HepG2 (cell line): ENCODE results near the gene BCKDHB.

Experiments used
- ARNT ChIP-seq: fragments of 450-650 bp; IDR thresholded peaks from 2 replicates; pipeline ENCODE4 v1.6.1; 2017
- ZNF687 ChIP-seq: sonication (generic); formaldehyde crosslinking; IDR thresholded peaks from 2 replicates; pipeline ENCODE4 v1.5.1; 2020; ENCODE audit warnings: mild to moderate bottlenecking, missing genetic modification reagents, moderate library complexity
- TF ChIP-seq, protein P1 (sequence below): fragments of 450-650 bp; IDR thresholded peaks from 2 replicates; pipeline ENCODE4 v1.6.1; 2016

DNA sequence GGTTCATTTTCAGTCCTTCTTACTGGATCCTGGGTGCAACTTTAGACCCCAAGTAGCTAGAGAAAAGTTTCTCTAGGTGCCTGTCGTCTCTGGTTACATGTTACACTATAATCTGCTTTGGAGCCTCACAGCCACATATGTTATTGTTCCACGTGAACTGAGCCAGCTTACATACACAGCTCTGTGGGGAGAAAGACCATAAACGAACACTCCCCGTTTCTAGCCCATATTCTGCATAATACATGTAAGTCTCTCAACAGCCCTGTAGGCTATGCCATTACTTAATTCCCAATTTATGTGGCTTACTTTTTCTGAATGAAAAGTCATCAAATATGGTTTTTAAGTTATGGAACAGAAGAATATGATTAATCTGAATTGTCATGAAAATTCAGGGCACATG lies 233.8 kb downstream of the BCKDHB start:
- TF ChIP-seq ZNF687 (no peak), ARNT (no peak)
- TF ChIP-seq, protein P1, sequence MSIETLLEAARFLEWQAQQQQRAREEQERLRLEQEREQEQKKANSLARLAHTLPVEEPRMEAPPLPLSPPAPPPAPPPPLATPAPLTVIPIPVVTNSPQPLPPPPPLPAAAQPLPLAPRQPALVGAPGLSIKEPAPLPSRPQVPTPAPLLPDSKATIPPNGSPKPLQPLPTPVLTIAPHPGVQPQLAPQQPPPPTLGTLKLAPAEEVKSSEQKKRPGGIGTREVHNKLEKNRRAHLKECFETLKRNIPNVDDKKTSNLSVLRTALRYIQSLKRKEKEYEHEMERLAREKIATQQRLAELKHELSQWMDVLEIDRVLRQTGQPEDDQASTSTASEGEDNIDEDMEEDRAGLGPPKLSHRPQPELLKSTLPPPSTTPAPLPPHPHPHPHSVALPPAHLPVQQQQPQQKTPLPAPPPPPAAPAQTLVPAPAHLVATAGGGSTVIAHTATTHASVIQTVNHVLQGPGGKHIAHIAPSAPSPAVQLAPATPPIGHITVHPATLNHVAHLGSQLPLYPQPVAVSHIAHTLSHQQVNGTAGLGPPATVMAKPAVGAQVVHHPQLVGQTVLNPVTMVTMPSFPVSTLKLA, result no peak
